Gastroesophageal sphincter (tissue), 4 donors: ENCODE results near the gene MADCAM1. TPM values are rescaled to one million over a fixed set of nuclear protein-coding genes. Genes with fewer than 3 reads are reported as not detected.

Experiments
- ATAC-seq: fragments of 150-250 bp; one replicate; pipeline ENCODE4 v1.9.1; 2016; ENCODE audit warnings: mild to moderate bottlenecking, moderate library complexity
- H3K27ac ChIP-seq, 4 donors: fragments of 200-600 bp; sonication (generic) in 3 of 4; 1 replicate in 3 of 4; 2 replicates in 1 of 4; pipeline ENCODE4 v1.5.1; 2016 to 2019
- H3K27me3 ChIP-seq: fragments of 200-600 bp; sonication (generic); one replicate; pipeline ENCODE4 v1.5.1; 2019
- H3K36me3 ChIP-seq, 2 donors: fragments of 200-600 bp; sonication (generic); one replicate each; pipeline ENCODE4 v1.5.1; 2019; ENCODE audit warnings: control low read depth in 1 of 2
- H3K4me1 ChIP-seq, 3 donors: fragments of 200-600 bp; sonication (generic); 1 replicate in 2 of 3; 2 replicates in 1 of 3; pipeline ENCODE4 v1.5.1; 2016 to 2019; ENCODE audit warnings: control low read depth in 2 of 3
- H3K4me3 ChIP-seq, 2 donors: fragments of 200-600 bp; sonication (generic); one replicate each; pipeline ENCODE4 v1.5.1; 2019; ENCODE audit warnings: mild to moderate bottlenecking in 1 of 2, moderate library complexity in 1 of 2
- H3K9me3 ChIP-seq, 3 donors: fragments of 200-600 bp; sonication (generic); one replicate each; pipeline ENCODE4 v1.5.1; 2017 to 2019; ENCODE audit warnings: control low read depth in 2 of 3
- EP300 ChIP-seq: sonication (generic); formaldehyde crosslinking; IDR thresholded peaks from one replicate; pipeline ENCODE4 v1.6.1; 2017; ENCODE audit warnings: antibody characterized with exemption, mild to moderate bottlenecking
- POLR2A ChIP-seq, 2 donors: fragments of 450-650 bp; IDR thresholded peaks; one replicate each; pipeline ENCODE4 v1.6.1; 2017; ENCODE audit warnings: antibody characterized with exemption in 2 of 2, mild to moderate bottlenecking in 2 of 2, moderate library complexity in 1 of 2
- POLR2AphosphoS5 ChIP-seq: sonication (generic); formaldehyde crosslinking; IDR thresholded peaks from one replicate; pipeline ENCODE4 v1.6.1; 2017; ENCODE audit warnings: antibody characterized with exemption
- WGBS, 2 donors: methylation state at CpG; one replicate each; pipeline ENCODE4 v1.1.5; 2018; ENCODE audit warnings: low coverage in 1 of 2; 5-methylcytosine and 5-hydroxymethylcytosine counted together
- total RNA-seq, 4 donors: library from RNA; depleted of rRNA; stranded (reverse); fragments of >200 nt; gene quantifications; one replicate each; pipeline ENCODE4 v1.1.0, GENCODE V29; 2016
- TF ChIP-seq, protein P1 (sequence below), 4 experiments: fragments of 200-600 bp in 2 of 4; fragments of 450-650 bp in 2 of 4; sonication (generic) in 1 of 4; IDR thresholded peaks; one replicate each; pipeline ENCODE4 v1.5.1; 2017 to 2019; ENCODE audit warnings: antibody characterized with exemption in 4 of 4, mild to moderate bottlenecking in 2 of 4, moderate library complexity in 2 of 4

The MADCAM1 gene
- total RNA-seq, 4 donors from 2014 or later = 0.20 to 0.46 (median 0.40) TPM; not detected in 1

- ATAC-seq = no peak
- Histone ChIP-seq H3K27ac (no peak overlapping the region), H3K27me3 (peaks cover 53% of the 10 kb centered on the region), H3K4me3 (no peak overlapping the region), H3K36me3 (no peaks in the 10 kb centered on the region), H3K4me1 (peaks cover 0 to 10% (median 0%) of the 10 kb centered on the region in 3 donors), H3K9me3 (no peaks in the 10 kb centered on the region)
- WGBS, 2 donors = 17 to 50% methylated on average over 1 to 14 of the region's 20 CpGs
- no peak for TF ChIP-seq POLR2AphosphoS5
- TF ChIP-seq EP300 = no peak
- TF ChIP-seq, protein P1, sequence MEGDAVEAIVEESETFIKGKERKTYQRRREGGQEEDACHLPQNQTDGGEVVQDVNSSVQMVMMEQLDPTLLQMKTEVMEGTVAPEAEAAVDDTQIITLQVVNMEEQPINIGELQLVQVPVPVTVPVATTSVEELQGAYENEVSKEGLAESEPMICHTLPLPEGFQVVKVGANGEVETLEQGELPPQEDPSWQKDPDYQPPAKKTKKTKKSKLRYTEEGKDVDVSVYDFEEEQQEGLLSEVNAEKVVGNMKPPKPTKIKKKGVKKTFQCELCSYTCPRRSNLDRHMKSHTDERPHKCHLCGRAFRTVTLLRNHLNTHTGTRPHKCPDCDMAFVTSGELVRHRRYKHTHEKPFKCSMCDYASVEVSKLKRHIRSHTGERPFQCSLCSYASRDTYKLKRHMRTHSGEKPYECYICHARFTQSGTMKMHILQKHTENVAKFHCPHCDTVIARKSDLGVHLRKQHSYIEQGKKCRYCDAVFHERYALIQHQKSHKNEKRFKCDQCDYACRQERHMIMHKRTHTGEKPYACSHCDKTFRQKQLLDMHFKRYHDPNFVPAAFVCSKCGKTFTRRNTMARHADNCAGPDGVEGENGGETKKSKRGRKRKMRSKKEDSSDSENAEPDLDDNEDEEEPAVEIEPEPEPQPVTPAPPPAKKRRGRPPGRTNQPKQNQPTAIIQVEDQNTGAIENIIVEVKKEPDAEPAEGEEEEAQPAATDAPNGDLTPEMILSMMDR (IDR thresholded peaks at IDR 0.05) = no peak
- no peak for TF ChIP-seq POLR2A (IDR thresholded peaks at IDR 0.05)
Measured at GRCh38 chr19:482186-483041, 13.9 kb upstream of the MADCAM1 start.

- Histone ChIP-seq H3K4me3 (no peak overlapping the region), H3K36me3 (no peaks in the 10 kb centered on the region), H3K27me3 (peaks cover 43% of the 10 kb centered on the region), H3K9me3 (no peaks in the 10 kb centered on the region), H3K27ac (no peak overlapping the region), H3K4me1 (peaks cover 0 to 19% (median 0%) of the 10 kb centered on the region in 3 donors)
- ATAC-seq = no peak
- WGBS, 2 donors = 52 to 53% methylated on average over 3 to 9 of the region's 21 CpGs
- TF ChIP-seq POLR2A (IDR thresholded peaks at IDR 0.05) (no peak), EP300 (no peak), POLR2AphosphoS5 (no peak)
- TF ChIP-seq, protein P1 (IDR thresholded peaks at IDR 0.05) = no peak
Measured at GRCh38 chr19:483332-484072, 12.8 kb upstream of the MADCAM1 start.

- 43 to 77% methylated on average over 3 to 10 of the region's 15 CpGs for WGBS, 2 donors
- no peak overlapping the region for H3K4me3 ChIP-seq
- no peaks in the 10 kb centered on the region for H3K36me3 ChIP-seq
- TF ChIP-seq, protein P1 (IDR thresholded peaks at IDR 0.05) = no peak
- TF ChIP-seq POLR2A (IDR thresholded peaks at IDR 0.05) = no peak
- TF ChIP-seq POLR2AphosphoS5 = no peak
- no peak for TF ChIP-seq EP300
- H3K27ac ChIP-seq = no peak overlapping the region
- no peak for ATAC-seq
- H3K4me1 ChIP-seq = peaks cover 0 to 22% (median 2%) of the 10 kb centered on the region in 3 donors
- H3K27me3 ChIP-seq = peaks cover 39% of the 10 kb centered on the region
- no peaks in the 10 kb centered on the region for H3K9me3 ChIP-seq
Measured at GRCh38 chr19:484494-484893, 11.8 kb upstream of the MADCAM1 start.

DNA sequence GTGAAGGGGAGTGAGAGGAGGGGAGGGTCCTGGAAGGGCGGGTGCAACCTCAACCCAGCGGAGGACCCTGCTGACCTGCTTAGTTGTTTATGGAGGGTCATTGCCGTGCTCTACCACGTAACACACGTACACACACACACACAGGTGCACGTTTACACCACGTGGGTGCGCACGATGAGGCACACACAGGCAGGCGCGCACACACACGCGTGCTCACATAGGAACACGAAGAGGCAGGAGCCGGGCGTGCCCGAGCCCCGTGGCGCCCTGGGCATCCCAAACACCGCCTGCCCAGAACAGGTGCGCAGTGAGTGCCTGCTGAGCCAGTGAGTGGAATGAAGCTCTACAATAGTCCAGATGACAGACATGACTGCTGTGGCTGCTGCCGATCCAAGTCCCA lies 11.2 kb upstream of the MADCAM1 start:
- 75 to 82% methylated on average over 9 to 17 of the region's 22 CpGs for WGBS, 2 donors
- Histone ChIP-seq H3K27ac (no peak overlapping the region), H3K4me1 (peaks cover 0 to 23% (median 4%) of the 10 kb centered on the region in 3 donors), H3K27me3 (peaks cover 39% of the 10 kb centered on the region), H3K9me3 (no peaks in the 10 kb centered on the region), H3K4me3 (no peak overlapping the region), H3K36me3 (no peaks in the 10 kb centered on the region)
- TF ChIP-seq, protein P1 (IDR thresholded peaks at IDR 0.05) = no peak
- TF ChIP-seq EP300 = no peak
- no peak for TF ChIP-seq POLR2AphosphoS5
- TF ChIP-seq POLR2A (IDR thresholded peaks at IDR 0.05) = no peak
- no peak for ATAC-seq
